ENCODE measurements around the gene DDR1.

DNA sequence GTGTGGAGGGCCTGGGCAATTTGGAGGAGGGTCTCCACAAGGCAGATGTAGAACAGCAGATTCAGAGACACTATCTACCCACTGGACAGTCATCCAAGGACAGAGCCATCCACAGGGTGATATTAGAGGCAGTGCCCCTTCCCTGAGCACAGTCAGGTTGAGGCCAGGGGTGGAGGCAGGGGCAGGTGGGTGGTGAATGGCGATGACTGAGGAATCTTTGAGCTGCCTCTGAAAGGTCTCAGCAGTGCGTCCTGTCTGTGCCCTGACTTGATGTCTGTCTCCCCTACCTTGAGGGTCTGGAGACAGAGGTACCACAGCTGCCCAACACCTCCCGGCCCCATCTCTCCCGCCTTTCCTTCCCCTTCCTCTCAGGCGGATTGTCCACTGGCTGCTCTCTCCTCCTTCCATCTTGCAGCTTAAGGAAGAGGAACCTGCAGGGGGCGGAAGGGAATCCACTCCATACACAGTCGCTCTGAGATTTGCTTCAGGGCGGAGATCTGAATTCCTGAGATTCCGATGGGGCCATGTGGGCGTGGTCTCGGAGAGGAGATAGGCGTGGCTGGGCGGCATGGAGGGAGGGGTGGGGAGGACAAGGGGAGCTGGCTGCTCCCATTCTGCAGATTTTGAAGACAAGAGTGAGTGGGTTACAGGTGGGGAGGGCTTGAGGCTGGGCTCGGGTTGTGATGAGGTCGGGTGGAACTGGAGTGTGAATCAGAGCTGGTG lies 58.2 kb downstream of the DDR1 start:
- TF ChIP-seq POLR2AphosphoS5 (IDR thresholded peaks at IDR 0.05; ENCODE audit: low read depth, low read length) (no peak), TAF1 (IDR thresholded peaks at IDR 0.05; ENCODE audit: borderline replicate concordance, insufficient read depth, low read length) (no peak), SIN3A (IDR thresholded peaks at IDR 0.05; ENCODE audit: borderline replicate concordance, insufficient read depth, low read length) (no peak)
- TF ChIP-seq, protein P1, sequence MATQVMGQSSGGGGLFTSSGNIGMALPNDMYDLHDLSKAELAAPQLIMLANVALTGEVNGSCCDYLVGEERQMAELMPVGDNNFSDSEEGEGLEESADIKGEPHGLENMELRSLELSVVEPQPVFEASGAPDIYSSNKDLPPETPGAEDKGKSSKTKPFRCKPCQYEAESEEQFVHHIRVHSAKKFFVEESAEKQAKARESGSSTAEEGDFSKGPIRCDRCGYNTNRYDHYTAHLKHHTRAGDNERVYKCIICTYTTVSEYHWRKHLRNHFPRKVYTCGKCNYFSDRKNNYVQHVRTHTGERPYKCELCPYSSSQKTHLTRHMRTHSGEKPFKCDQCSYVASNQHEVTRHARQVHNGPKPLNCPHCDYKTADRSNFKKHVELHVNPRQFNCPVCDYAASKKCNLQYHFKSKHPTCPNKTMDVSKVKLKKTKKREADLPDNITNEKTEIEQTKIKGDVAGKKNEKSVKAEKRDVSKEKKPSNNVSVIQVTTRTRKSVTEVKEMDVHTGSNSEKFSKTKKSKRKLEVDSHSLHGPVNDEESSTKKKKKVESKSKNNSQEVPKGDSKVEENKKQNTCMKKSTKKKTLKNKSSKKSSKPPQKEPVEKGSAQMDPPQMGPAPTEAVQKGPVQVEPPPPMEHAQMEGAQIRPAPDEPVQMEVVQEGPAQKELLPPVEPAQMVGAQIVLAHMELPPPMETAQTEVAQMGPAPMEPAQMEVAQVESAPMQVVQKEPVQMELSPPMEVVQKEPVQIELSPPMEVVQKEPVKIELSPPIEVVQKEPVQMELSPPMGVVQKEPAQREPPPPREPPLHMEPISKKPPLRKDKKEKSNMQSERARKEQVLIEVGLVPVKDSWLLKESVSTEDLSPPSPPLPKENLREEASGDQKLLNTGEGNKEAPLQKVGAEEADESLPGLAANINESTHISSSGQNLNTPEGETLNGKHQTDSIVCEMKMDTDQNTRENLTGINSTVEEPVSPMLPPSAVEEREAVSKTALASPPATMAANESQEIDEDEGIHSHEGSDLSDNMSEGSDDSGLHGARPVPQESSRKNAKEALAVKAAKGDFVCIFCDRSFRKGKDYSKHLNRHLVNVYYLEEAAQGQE (IDR thresholded peaks at IDR 0.05; ENCODE audit: insufficient read depth in 1 of 2, low read depth in 2 of 2, low read length in 2 of 2), result no peak
